GM12878 (cell line): ENCODE data around the gene PDCL3. TPM values are rescaled to one million over a fixed set of nuclear protein-coding genes. Genes with fewer than 3 reads are reported as not detected.

Source experiments
- ATAC-seq: fragments of 200-7000 bp; cut with Tn5 transposase; 3 replicates; pipeline ENCODE4 v1.9.1; 2020; ENCODE audit warnings: mild to moderate bottlenecking, moderate library complexity
- BruUV-seq: library from RNA; stranded (reverse); fragments of 400-500 nt; replicated peaks from 2 replicates; lab custom pipeline; 2021; lab: Mats Ljungman, UMichigan
- CTCF ChIA-PET: fragments of 300-600 bp; sonication (Branson Sonifier 250); formaldehyde crosslinking; extraction: SDS; loops from one replicate; lab custom pipeline; 2021; ENCODE audit warnings: inconsistent platforms; lab: Yijun Ruan, JAX
- POLR2A ChIA-PET: fragments of 350-600 bp; formaldehyde crosslinking; extraction: SDS; loops from one replicate; lab custom pipeline; 2021; ENCODE audit warnings: inconsistent platforms; lab: Charles Lee
- RAD21 ChIA-PET: fragments of 300-600 bp; sonication (Branson Sonifier 250); formaldehyde crosslinking; loops from one replicate; lab custom pipeline; 2023; ENCODE audit warnings: antibody characterized with exemption; ENCODE audit not compliant: unreplicated experiment; lab: Charles Lee
- SMC1A ChIA-PET: fragments of 300-600 bp; sonication (Branson Sonifier 250); formaldehyde crosslinking; loops from one replicate; lab custom pipeline; 2023; ENCODE audit not compliant: unreplicated experiment, uncharacterized antibody; lab: Charles Lee
- DNase-seq: peaks from one replicate; pipeline ENCODE4 v3.0.0-alpha.2; 2011; ENCODE audit warnings: low read depth, low spot score
- FAIRE-seq: peaks from 3 replicates; lab custom pipeline; 2011; peaks lifted over from hg19 to GRCh38; lab: Jason Lieb, UNC
- H2AFZ ChIP-seq: 2 replicates; pipeline ENCODE4 v1.6.0; 2011; ENCODE audit warnings: low read depth, low read length, control low read depth; ENCODE audit not compliant: control insufficient read depth
- H3K27ac ChIP-seq: 2 replicates; pipeline ENCODE4 v1.5.1; 2011; ENCODE audit warnings: control low read depth; ENCODE audit not compliant: control insufficient read depth, insufficient read depth
- H3K27me3 ChIP-seq, 2 experiments: replicated peaks in 1 of 2; 2 replicates each; pipeline versions ENCODE4 v1.6.0 to v1.6.1; 2011; ENCODE audit warnings: low read length in 1 of 2; ENCODE audit not compliant: control insufficient read depth in 2 of 2, insufficient read depth in 2 of 2
- H3K36me3 ChIP-seq, 2 experiments: 2 replicates each; pipeline ENCODE4 v1.5.1; 2011; ENCODE audit warnings: low read length in 1 of 2; ENCODE audit not compliant: control insufficient read depth in 2 of 2, insufficient read depth in 2 of 2
- H3K4me1 ChIP-seq: 2 replicates; pipeline ENCODE4 v1.6.1; 2011; ENCODE audit warnings: mild to moderate bottlenecking, low read length, moderate library complexity, mixed read lengths; ENCODE audit not compliant: control insufficient read depth, insufficient read depth
- H3K4me2 ChIP-seq: 2 replicates; pipeline ENCODE4 v1.6.0; 2011; ENCODE audit warnings: control low read depth; ENCODE audit not compliant: control insufficient read depth, insufficient read depth
- H3K4me3 ChIP-seq: fragments of 200-600 bp; sonication (generic); 2 replicates; pipeline ENCODE4 v1.5.1; 2016
- H3K79me2 ChIP-seq: 2 replicates; pipeline ENCODE4 v1.6.0; 2011; ENCODE audit warnings: low read length; ENCODE audit not compliant: control insufficient read depth, insufficient read depth
- H3K9ac ChIP-seq: 2 replicates; pipeline ENCODE4 v1.8.0; 2011; ENCODE audit warnings: low read length, control low read depth, mixed read lengths; ENCODE audit not compliant: control insufficient read depth, insufficient read depth
- H3K9me3 ChIP-seq: replicated peaks from 3 replicates; pipeline ENCODE4 v1.5.1; 2011; ENCODE audit warnings: mild to moderate bottlenecking, low read length; ENCODE audit not compliant: control insufficient read depth, insufficient read depth
- H4K20me1 ChIP-seq: 2 replicates; pipeline ENCODE4 v1.6.0; 2011; ENCODE audit not compliant: control insufficient read depth, insufficient read depth
- CBFB ChIP-seq: IDR thresholded peaks from 2 replicates; pipeline ENCODE4 v1.6.1; 2016; ENCODE audit warnings: antibody characterized with exemption, low read depth
- CEBPZ ChIP-seq: fragments of 150-350 bp; IDR thresholded peaks from 2 replicates; pipeline ENCODE4 v1.6.1; 2016; ENCODE audit warnings: low read depth, low read length
- LARP7 ChIP-seq: fragments of 450-650 bp; IDR thresholded peaks from 2 replicates; pipeline ENCODE4 v1.6.1; 2017; ENCODE audit warnings: mild to moderate bottlenecking
- MXI1 ChIP-seq: fragments of 150-350 bp; IDR thresholded peaks from 2 replicates; pipeline ENCODE4 v1.6.1; 2011; ENCODE audit warnings: low read depth, mild to moderate bottlenecking, inconsistent platforms, low read length, improper control_type of control experiment
- NBN ChIP-seq: fragments of 450-650 bp; IDR thresholded peaks from 2 replicates; pipeline ENCODE4 v1.6.1; 2016
- NR2C2 ChIP-seq: IDR thresholded peaks from 2 replicates; pipeline ENCODE4 v1.6.1; 2011; ENCODE audit warnings: borderline replicate concordance, low read depth; ENCODE audit not compliant: control insufficient read depth, insufficient read length
- NRF1 ChIP-seq: conservative IDR thresholded peaks from 2 replicates; pipeline ENCODE4 v1.6.1; 2011; ENCODE audit warnings: mild to moderate bottlenecking, low read depth, low read length, improper control_type of control experiment
- RCOR1 ChIP-seq: conservative IDR thresholded peaks from 2 replicates; pipeline ENCODE4 v1.6.1; 2012; ENCODE audit warnings: low read depth, low read length, improper control_type of control experiment
- SKIL ChIP-seq: fragments of 450-650 bp; IDR thresholded peaks from 2 replicates; pipeline ENCODE4 v1.6.1; 2017; ENCODE audit warnings: mild to moderate bottlenecking, low read depth, inconsistent platforms; ENCODE audit not compliant: poor library complexity, severe bottlenecking
- SP1 ChIP-seq: IDR thresholded peaks from one replicate; pipeline ENCODE4 v1.6.1; 2011; ENCODE audit warnings: low read depth, low read length
- WRNIP1 ChIP-seq: IDR thresholded peaks from 2 replicates; pipeline ENCODE4 v1.6.1; 2011; ENCODE audit warnings: low read depth, low read length, improper control_type of control experiment, borderline replicate concordance
- WGBS: methylation state at CpG from one replicate; pipeline ENCODE4 v1.1.6; 2016; ENCODE audit warnings: low lambda C conversion rate; ENCODE audit not compliant: insufficient replicate concordance, insufficient coverage; ENCODE audit errors: missing lambda C conversion rate; 5-methylcytosine and 5-hydroxymethylcytosine counted together
- in situ Hi-C: fragments of 300-500 bp; cut with MboI; formaldehyde crosslinking; loops from 9 replicates; pipeline ENCODE4 v1.14.3; 2018; ENCODE audit warnings: mixed read lengths
- intact Hi-C: fragments of 100-400 bp; cut with micrococcal nuclease; formaldehyde crosslinking; loops from one replicate; pipeline ENCODE4 v1.14.2; 2022; ENCODE audit not compliant: unreplicated experiment
- polyA plus RNA-seq, 11 experiments: library from polyadenylated mRNA; depleted of rRNA in 4 of 11; unstranded in 6 of 11; stranded (reverse) in 5 of 11; fragments of >200 nt; fragmentation: Nextera tagmentation in 4 of 11; fragmentation: Illumina TruSeq in 1 of 11; extraction: Ambion mirVana in 4 of 11; extraction: Trizol in 1 of 11; gene quantifications; 1 replicate in 1 of 11; 2 replicates in 10 of 11; pipeline versions ENCODE4 v1.2.1 to v1.2.3, GENCODE V29; 2011 to 2016; ENCODE audit warnings: inconsistent platforms in 2 of 11, missing spikeins in 2 of 11, low read depth in 1 of 11
- total RNA-seq, 4 experiments: library from RNA; depleted of rRNA in 3 of 4; stranded (reverse); fragments of >200 nt in 3 of 4; fragmentation: Illumina TruSeq in 1 of 4; extraction: Trizol in 1 of 4; gene quantifications; 2 replicates each; pipeline versions ENCODE4 v1.2.1 to v1.2.3, GENCODE V29; 2013 to 2021

Gene PDCL3
- total and polyA plus RNA-seq, 10 of the 15 experiments (the other 5 are each of a cell fraction or from before 2014, with no cell fraction given), result 22.9 to 111 (median 51.1) TPM

- TF ChIP-seq WRNIP1, result no peak
- TF ChIP-seq MXI1, result no peak
Measured at GRCh38 chr2:100603948-100604633, 41.3 kb downstream of the PDCL3 start (continued).

GRCh38 chr2:100606332-100606725 lies 43.5 kb downstream of the PDCL3 start:
- Histone ChIP-seq H3K9me3 (no peaks in the 10 kb centered on the region), H3K27me3 (no peaks in the 10 kb centered on the region; a peak in 1 of 4 replicates), H3K4me2 (no peak overlapping the region), H3K27ac (no peak overlapping the region), H3K9ac (no peak overlapping the region), H3K79me2 (no peaks in the 10 kb centered on the region), H3K4me1 (no peaks in the 10 kb centered on the region), H3K36me3 (no peaks in the 10 kb centered on the region), H3K4me3 (no peak overlapping the region), H2AFZ (no peak overlapping the region), H4K20me1 (no peaks in the 10 kb centered on the region)
- ChIA-PET RAD21 (interaction anchor here (1.4 kb wide), 1 partner anchor 18 kb away, joined by 4 read pairs; no protein-coding TSS in a partner anchor), POLR2A (no interaction called here), SMC1A (interaction anchor here (0.9 to 1.1 kb wide), 2 partner anchors 74 to 379 kb away, joined by 3 read pairs; no protein-coding TSS in a partner anchor), CTCF (interaction anchor here (0.7 to 8.1 kb wide), 13 partner anchors 8 to 406 kb away, joined by 3 to 73 read pairs (median 3); no protein-coding TSS in a partner anchor)
- BruUV-seq, result no TSS peak
- in situ Hi-C loops (no loop called here), intact Hi-C loops (loop anchor here (5.0 to 10.0 kb wide), 2 partner anchors 342 to 546 kb away; partner anchors contain the start of gene TBC1D8)
- 52% methylated on average over 5 of the region's 5 CpGs for WGBS
- no peak for ATAC-seq
- TF ChIP-seq LARP7 (no peak), CBFB (no peak), NR2C2 (no peak), NRF1 (no peak), RCOR1 (no peak), CEBPZ (no peak), SP1 (no peak), SKIL (no peak), NBN (no peak)
- no peak for DNase-seq
- FAIRE-seq, result no peak
